ENCODE results near the gene MRPL51.

Gene MRPL51

DNA sequence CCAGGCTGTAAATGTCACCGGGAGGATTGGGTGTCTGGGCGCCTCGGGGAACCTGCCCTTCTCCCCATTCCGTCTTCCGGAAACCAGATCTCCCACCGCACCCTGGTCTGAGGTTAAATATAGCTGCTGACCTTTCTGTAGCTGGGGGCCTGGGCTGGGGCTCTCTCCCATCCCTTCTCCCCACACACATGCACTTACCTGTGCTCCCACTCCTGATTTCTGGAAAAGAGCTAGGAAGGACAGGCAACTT lies 42.6 kb upstream of the MRPL51 start:
- Histone ChIP-seq H3K4me1 (ENCODE audit: low read length) (peaks cover 51% of the 10 kb centered on the region), H2AFZ (ENCODE audit: low read depth, low read length) (no peak overlapping the region), H3K27me3 (ENCODE audit: low read depth, low read length) (no peaks in the 10 kb centered on the region), H3K27ac (ENCODE audit: low read length) (peak overlapping the region; percentile 85), H3K9me3 (ENCODE audit: insufficient read depth, low read length) (no peaks in the 10 kb centered on the region), H3K4me3 (ENCODE audit: low read length) (peak overlapping the region; percentile 88), H4K20me1 (ENCODE audit: insufficient read depth, low read length) (peaks cover 42% of the 10 kb centered on the region), H3K4me2 (ENCODE audit: low read length) (peak overlapping the region; percentile 83), H3K9ac (ENCODE audit: low read length) (peak overlapping the region; percentile 98), H3K79me2 (ENCODE audit: low read length) (peaks cover 47% of the 10 kb centered on the region), H3K36me3 (replicated peaks; ENCODE audit: low read depth, low read length) (peaks cover 51% of the 10 kb centered on the region)
- TF ChIP-seq EZH2phosphoT487 (IDR thresholded peaks at IDR 0.05; ENCODE audit: low read depth): no peak

DNA sequence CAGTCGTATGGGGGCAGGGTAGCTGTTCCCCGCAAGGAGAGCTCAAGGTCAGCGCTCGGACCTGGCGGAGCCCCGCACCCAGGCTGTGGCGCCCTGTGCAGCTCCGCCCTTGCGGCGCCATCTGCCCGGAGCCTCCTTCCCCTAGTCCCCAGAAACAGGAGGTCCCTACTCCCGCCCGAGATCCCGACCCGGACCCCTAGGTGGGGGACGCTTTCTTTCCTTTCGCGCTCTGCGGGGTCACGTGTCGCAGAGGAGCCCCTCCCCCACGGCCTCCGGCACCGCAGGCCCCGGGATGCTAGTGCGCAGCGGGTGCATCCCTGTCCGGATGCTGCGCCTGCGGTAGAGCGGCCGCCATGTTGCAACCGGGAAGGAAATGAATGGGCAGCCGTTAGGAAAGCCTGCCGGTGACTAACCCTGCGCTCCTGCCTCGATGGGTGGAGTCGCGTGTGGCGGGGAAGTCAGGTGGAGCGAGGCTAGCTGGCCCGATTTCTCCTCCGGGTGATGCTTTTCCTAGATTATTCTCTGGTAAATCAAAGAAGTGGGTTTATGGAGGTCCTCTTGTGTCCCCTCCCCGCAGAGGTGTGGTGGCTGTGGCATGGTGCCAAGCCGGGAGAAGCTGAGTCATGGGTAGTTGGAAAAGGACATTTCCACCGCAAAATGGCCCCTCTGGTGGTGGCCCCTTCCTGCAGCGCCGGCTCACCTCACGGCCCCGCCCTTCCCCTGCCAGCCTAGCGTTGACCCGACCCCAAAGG lies 42.1 kb upstream of the MRPL51 start:
- no peaks in the 10 kb centered on the region for H3K9me3 ChIP-seq (ENCODE audit: insufficient read depth, low read length)
- H3K27ac ChIP-seq (ENCODE audit: low read length): peak overlapping the region; percentile 85
- no peaks in the 10 kb centered on the region for H3K27me3 ChIP-seq (ENCODE audit: low read depth, low read length)
- TF ChIP-seq, protein P1, sequence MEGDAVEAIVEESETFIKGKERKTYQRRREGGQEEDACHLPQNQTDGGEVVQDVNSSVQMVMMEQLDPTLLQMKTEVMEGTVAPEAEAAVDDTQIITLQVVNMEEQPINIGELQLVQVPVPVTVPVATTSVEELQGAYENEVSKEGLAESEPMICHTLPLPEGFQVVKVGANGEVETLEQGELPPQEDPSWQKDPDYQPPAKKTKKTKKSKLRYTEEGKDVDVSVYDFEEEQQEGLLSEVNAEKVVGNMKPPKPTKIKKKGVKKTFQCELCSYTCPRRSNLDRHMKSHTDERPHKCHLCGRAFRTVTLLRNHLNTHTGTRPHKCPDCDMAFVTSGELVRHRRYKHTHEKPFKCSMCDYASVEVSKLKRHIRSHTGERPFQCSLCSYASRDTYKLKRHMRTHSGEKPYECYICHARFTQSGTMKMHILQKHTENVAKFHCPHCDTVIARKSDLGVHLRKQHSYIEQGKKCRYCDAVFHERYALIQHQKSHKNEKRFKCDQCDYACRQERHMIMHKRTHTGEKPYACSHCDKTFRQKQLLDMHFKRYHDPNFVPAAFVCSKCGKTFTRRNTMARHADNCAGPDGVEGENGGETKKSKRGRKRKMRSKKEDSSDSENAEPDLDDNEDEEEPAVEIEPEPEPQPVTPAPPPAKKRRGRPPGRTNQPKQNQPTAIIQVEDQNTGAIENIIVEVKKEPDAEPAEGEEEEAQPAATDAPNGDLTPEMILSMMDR (IDR thresholded peaks at IDR 0.05; ENCODE audit: low read depth, low read length): no peak
- no peak for TF ChIP-seq EZH2phosphoT487 (IDR thresholded peaks at IDR 0.05; ENCODE audit: low read depth)
- peaks cover 56% of the 10 kb centered on the region for H3K36me3 ChIP-seq (replicated peaks; ENCODE audit: low read depth, low read length)
- H4K20me1 ChIP-seq (ENCODE audit: insufficient read depth, low read length): peaks cover 42% of the 10 kb centered on the region
- H3K4me1 ChIP-seq (ENCODE audit: low read length): peaks cover 46% of the 10 kb centered on the region
- peak overlapping the region; percentile 98 for H3K9ac ChIP-seq (ENCODE audit: low read length)
- H3K79me2 ChIP-seq (ENCODE audit: low read length): peaks cover 47% of the 10 kb centered on the region
- no peak overlapping the region for H2AFZ ChIP-seq (ENCODE audit: low read depth, low read length)
- peak overlapping the region; percentile 83 for H3K4me2 ChIP-seq (ENCODE audit: low read length)
- H3K4me3 ChIP-seq (ENCODE audit: low read length): peak overlapping the region; percentile 88

DNA sequence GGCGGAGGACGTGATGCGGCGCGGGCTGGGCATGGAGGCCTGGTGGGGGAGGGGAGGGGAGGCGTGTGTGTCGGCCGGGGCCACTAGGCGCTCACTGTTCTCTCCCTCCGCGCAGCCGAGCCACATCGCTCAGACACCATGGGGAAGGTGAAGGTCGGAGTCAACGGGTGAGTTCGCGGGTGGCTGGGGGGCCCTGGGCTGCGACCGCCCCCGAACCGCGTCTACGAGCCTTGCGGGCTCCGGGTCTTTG lies 41.6 kb upstream of the MRPL51 start:
- Histone ChIP-seq H3K9me3 (ENCODE audit: insufficient read depth, low read length) (no peaks in the 10 kb centered on the region), H3K4me2 (ENCODE audit: low read length) (peak overlapping the region; percentile 83), H3K79me2 (ENCODE audit: low read length) (peaks cover 47% of the 10 kb centered on the region), H2AFZ (ENCODE audit: low read depth, low read length) (no peak overlapping the region), H3K4me3 (ENCODE audit: low read length) (peak overlapping the region; percentile 88), H4K20me1 (ENCODE audit: insufficient read depth, low read length) (peaks cover 38% of the 10 kb centered on the region), H3K4me1 (ENCODE audit: low read length) (peaks cover 41% of the 10 kb centered on the region), H3K27me3 (ENCODE audit: low read depth, low read length) (no peaks in the 10 kb centered on the region), H3K36me3 (replicated peaks; ENCODE audit: low read depth, low read length) (peaks cover 60% of the 10 kb centered on the region), H3K27ac (ENCODE audit: low read length) (peak overlapping the region; percentile 85), H3K9ac (ENCODE audit: low read length) (peak overlapping the region; percentile 98)
- TF ChIP-seq, protein P1 (IDR thresholded peaks at IDR 0.05; ENCODE audit: low read depth, low read length): no peak
- no peak for TF ChIP-seq EZH2phosphoT487 (IDR thresholded peaks at IDR 0.05; ENCODE audit: low read depth)

DNA sequence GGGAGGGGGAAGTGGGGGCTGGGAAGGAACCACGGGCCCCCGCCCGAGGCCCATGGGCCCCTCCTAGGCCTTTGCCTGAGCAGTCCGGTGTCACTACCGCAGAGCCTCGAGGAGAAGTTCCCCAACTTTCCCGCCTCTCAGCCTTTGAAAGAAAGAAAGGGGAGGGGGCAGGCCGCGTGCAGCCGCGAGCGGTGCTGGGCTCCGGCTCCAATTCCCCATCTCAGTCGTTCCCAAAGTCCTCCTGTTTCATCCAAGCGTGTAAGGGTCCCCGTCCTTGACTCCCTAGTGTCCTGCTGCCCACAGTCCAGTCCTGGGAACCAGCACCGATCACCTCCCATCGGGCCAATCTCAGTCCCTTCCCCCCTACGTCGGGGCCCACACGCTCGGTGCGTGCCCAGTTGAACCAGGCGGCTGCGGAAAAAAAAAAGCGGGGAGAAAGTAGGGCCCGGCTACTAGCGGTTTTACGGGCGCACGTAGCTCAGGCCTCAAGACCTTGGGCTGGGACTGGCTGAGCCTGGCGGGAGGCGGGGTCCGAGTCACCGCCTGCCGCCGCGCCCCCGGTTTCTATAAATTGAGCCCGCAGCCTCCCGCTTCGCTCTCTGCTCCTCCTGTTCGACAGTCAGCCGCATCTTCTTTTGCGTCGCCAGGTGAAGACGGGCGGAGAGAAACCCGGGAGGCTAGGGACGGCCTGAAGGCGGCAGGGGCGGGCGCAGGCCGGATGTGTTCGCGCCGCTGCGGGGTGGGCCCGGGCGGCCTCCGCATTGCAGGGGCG lies 41.0 kb upstream of the MRPL51 start, which contains the start of gene GAPDH:
Gene GAPDH, plus strand, starts transcription at position 595 of the 772 bp plus-strand sequence. CDS start 316 bp downstream, outside the sequence.
- Histone ChIP-seq H3K27ac (ENCODE audit: low read length) (peak within 1 kb of the TSS; percentile 85), H3K9me3 (ENCODE audit: insufficient read depth, low read length) (no peaks in the 10 kb centered on the region), H3K4me1 (ENCODE audit: low read length) (peaks cover 38% of the 10 kb centered on the region), H3K9ac (ENCODE audit: low read length) (peak within 1 kb of the TSS; percentile 98), H3K79me2 (ENCODE audit: low read length) (peaks cover 47% of the 10 kb centered on the region), H3K27me3 (ENCODE audit: low read depth, low read length) (no peaks in the 10 kb centered on the region), H2AFZ (ENCODE audit: low read depth, low read length) (peak within 1 kb of the TSS; percentile 93), H3K4me3 (ENCODE audit: low read length) (peak within 1 kb of the TSS; percentile 88), H3K4me2 (ENCODE audit: low read length) (peak within 1 kb of the TSS; percentile 98), H3K36me3 (replicated peaks; ENCODE audit: low read depth, low read length) (peaks cover 64% of the 10 kb centered on the region), H4K20me1 (ENCODE audit: insufficient read depth, low read length) (peaks cover 37% of the 10 kb centered on the region)
- TF ChIP-seq, protein P1 (IDR thresholded peaks at IDR 0.05; ENCODE audit: low read depth, low read length): no peak
- no peak for TF ChIP-seq EZH2phosphoT487 (IDR thresholded peaks at IDR 0.05; ENCODE audit: low read depth)
